ENCODE results near the gene UBC. TPM values are rescaled to one million over a fixed set of nuclear protein-coding genes. Genes with fewer than 3 reads are reported as not detected.

Gene UBC
- total RNA-seq, 1 experiment from 2014 or later, result 1,259 TPM

GRCh38 chr12:124910561-124911478, 3.6 kb downstream of the UBC start:
- CTCF ChIA-PET, result interaction anchor here (1.0 kb wide), 1 partner anchor 29 kb away, joined by 4 read pairs; no protein-coding TSS in a partner anchor
- ATAC-seq, result no peak

More at GRCh38 chr12:124910561-124911478, 3.6 kb downstream of the UBC start:
- peaks cover 34% of the 10 kb centered on the region; the same call in 1 of the 2 replicates for H4K20me1 ChIP-seq (ENCODE audit: insufficient read depth)
- TF ChIP-seq YY1 (IDR thresholded peaks at IDR 0.05; ENCODE audit: extremely low read depth, insufficient replicate concordance, low read depth, low read length) (no peak), CTCF (IDR thresholded peaks at IDR 0.05 in 2 of 3, conservative IDR thresholded peaks at IDR 0.05 in 1 of 3; ENCODE audit: borderline replicate concordance in 1 of 3, insufficient read depth in 1 of 3, low read depth in 2 of 3, low read length in 2 of 3) (no peak), ATF3 (IDR thresholded peaks at IDR 0.05) (no peak), EZH2phosphoT487 (IDR thresholded peaks at IDR 0.05; ENCODE audit: borderline replicate concordance) (no peak), ZBTB33 (IDR thresholded peaks at IDR 0.05; ENCODE audit: extremely low read depth, insufficient replicate concordance, low read length) (no peak), EGR1 (IDR thresholded peaks at IDR 0.05; ENCODE audit: low read depth) (no peak), TCF7L2 (IDR thresholded peaks at IDR 0.05; ENCODE audit: borderline replicate concordance, extremely low read depth, insufficient read depth, insufficient read length) (no peak), SRF (IDR thresholded peaks at IDR 0.05; ENCODE audit: low read depth) (no peak), RAD21 (IDR thresholded peaks at IDR 0.05; ENCODE audit: low read depth) (no peak), CBX3 (IDR thresholded peaks at IDR 0.05; ENCODE audit: low read depth) (no peak), POLR2AphosphoS5 (IDR thresholded peaks at IDR 0.05; ENCODE audit: low read depth, low read length) (peak; percentile 86), JUND (IDR thresholded peaks at IDR 0.05) (no peak), ZFX (IDR thresholded peaks at IDR 0.05) (no peak), POLR2A (IDR thresholded peaks at IDR 0.05; ENCODE audit: borderline replicate concordance, extremely low read depth, insufficient read depth, insufficient read length) (peak; percentile 54), REST (IDR thresholded peaks at IDR 0.05; ENCODE audit: low read depth) (no peak)
- intact Hi-C loops (cut with micrococcal nuclease), result no loop called here
- peaks cover 11 to 32% of the 10 kb centered on the region in 2 experiments; a peak in 3 of 4 replicates for H3K36me3 ChIP-seq (ENCODE audit: control insufficient read depth in 1 of 2, insufficient read depth in 2 of 2, low read length in 2 of 2)
- H3K4me1 ChIP-seq (ENCODE audit: control insufficient read depth in 1 of 2, insufficient read depth in 2 of 2, low read length in 2 of 2), result peaks cover 34 to 64% of the 10 kb centered on the region in 2 experiments
- peaks cover 50% of the 10 kb centered on the region for H3K79me2 ChIP-seq (ENCODE audit: insufficient read depth, low read length)
- no peaks in the 10 kb centered on the region for H3K9me2 ChIP-seq (ENCODE audit: insufficient read depth)
- H3K4me3 ChIP-seq (replicated peaks in 1 of 2; ENCODE audit: low read depth in 1 of 2, low read length in 2 of 2), result no peak overlapping the region
- no peak overlapping the region for H2AFZ ChIP-seq (ENCODE audit: low read depth, low read length, poor library complexity, severe bottlenecking)
- H3K27ac ChIP-seq (ENCODE audit: low read depth, low read length), result peak overlapping the region; percentile 40; the same call in 1 of the 2 replicates
- ChIA-PET RAD21 (ENCODE audit: low non-redundant PET in 1 of 2, low total read pairs in 2 of 2, uncharacterized antibody in 2 of 2, unreplicated experiment in 2 of 2) (no interaction called here), POLR2A (interaction anchor here (0.6 to 3.0 kb wide), 10 partner anchors 8 to 239 kb away, joined by 3 to 15 read pairs (median 4); no protein-coding TSS in a partner anchor)
- no peak overlapping the region for H3K9ac ChIP-seq (ENCODE audit: low read length)
- DNase-seq (ENCODE audit: low read depth, low spot score), result no peak
- peak overlapping the region; percentile 42 for H3K4me2 ChIP-seq (ENCODE audit: low read length)
- H3K27me3 ChIP-seq (ENCODE audit: insufficient read depth, low read length), result no peaks in the 10 kb centered on the region
- no TSS peak for BruUV-seq (replicated peaks)
- no peaks in the 10 kb centered on the region for H3K9me3 ChIP-seq (ENCODE audit: control insufficient read depth in 1 of 2, insufficient read depth in 1 of 2, low read depth in 1 of 2, low read length in 2 of 2)
